GM18502 (cell line): Measurements from ENCODE around the gene GALK2.
A peak's percentile ranks its signal among the peaks of the same experiment; 100 is the strongest.
"Not testable (repeated sequence)": the region's sequence is repeated elsewhere in the genome, so short reads cannot be mapped to it uniquely, and the experiment has no call there.

Experiments
- ATAC-seq: cut with Tn5 transposase; IDR thresholded peaks from one replicate; pipeline ENCODE4 v1.9.1; 2021; ENCODE audit warnings: mild to moderate bottlenecking; ENCODE audit not compliant: unreplicated experiment, poor library complexity

The GALK2 gene

GRCh38 chr15:49212897-49213296 is 42.9 kb downstream of the GALK2 start:
- ATAC-seq, result no peak

GRCh38 chr15:49215768-49216739 is 46.0 kb downstream of the GALK2 start:
- peak; percentile 99 for ATAC-seq

GRCh38 chr15:49223536-49224274 is 53.7 kb downstream of the GALK2 start:
- ATAC-seq, result no peak

GRCh38 chr15:49225572-49226281 is 55.7 kb downstream of the GALK2 start:
- ATAC-seq, result no peak

GRCh38 chr15:49227602-49228001 is 57.6 kb downstream of the GALK2 start:
- ATAC-seq, result no peak

- no peak for ATAC-seq
Measured at GRCh38 chr15:49229922-49230321, 59.9 kb downstream of the GALK2 start.

- no peak for ATAC-seq
Measured at GRCh38 chr15:49232236-49232806, 62.3 kb downstream of the GALK2 start.

- ATAC-seq, result peak; percentile 92
Measured at GRCh38 chr15:49235446-49236124, 65.5 kb downstream of the GALK2 start.

GRCh38 chr15:49236869-49237268 is 66.8 kb downstream of the GALK2 start:
- ATAC-seq, result no peak

GRCh38 chr15:49238342-49238741 is 68.3 kb downstream of the GALK2 start:
- ATAC-seq, result no peak

- ATAC-seq, result no peak
Measured at GRCh38 chr15:49239105-49239504, 69.1 kb downstream of the GALK2 start.

- ATAC-seq, result no peak
Measured at GRCh38 chr15:49242820-49243219, 72.8 kb downstream of the GALK2 start.

GRCh38 chr15:49247556-49248110 is 77.6 kb downstream of the GALK2 start:
- no peak for ATAC-seq

- ATAC-seq, result no peak
Measured at GRCh38 chr15:49248291-49248690, 78.2 kb downstream of the GALK2 start.

- no peak for ATAC-seq
Measured at GRCh38 chr15:49255966-49256759, 86.1 kb downstream of the GALK2 start.

- ATAC-seq, result not testable (repeated sequence)
Measured at GRCh38 chr15:49265117-49265516, 95.1 kb downstream of the GALK2 start.

- no peak for ATAC-seq
Measured at GRCh38 chr15:49265911-49266310, 95.9 kb downstream of the GALK2 start.

GRCh38 chr15:49270541-49271421 is 100.7 kb downstream of the GALK2 start:
- ATAC-seq, result no peak
